Activated CD4-positive, CD25-positive, alpha-beta regulatory T cell treated with anti-CD3 and anti-CD28 coated beads, Interleukin-2, amount 50 U/mL, for 16 hours (primary cell): ENCODE data around the gene NALCN.

Experiments used
- DNase-seq: peaks from one replicate; pipeline ENCODE4 v3.0.0-alpha.2; 2020; ENCODE audit warnings: low read depth, low spot score

Gene NALCN

DNA sequence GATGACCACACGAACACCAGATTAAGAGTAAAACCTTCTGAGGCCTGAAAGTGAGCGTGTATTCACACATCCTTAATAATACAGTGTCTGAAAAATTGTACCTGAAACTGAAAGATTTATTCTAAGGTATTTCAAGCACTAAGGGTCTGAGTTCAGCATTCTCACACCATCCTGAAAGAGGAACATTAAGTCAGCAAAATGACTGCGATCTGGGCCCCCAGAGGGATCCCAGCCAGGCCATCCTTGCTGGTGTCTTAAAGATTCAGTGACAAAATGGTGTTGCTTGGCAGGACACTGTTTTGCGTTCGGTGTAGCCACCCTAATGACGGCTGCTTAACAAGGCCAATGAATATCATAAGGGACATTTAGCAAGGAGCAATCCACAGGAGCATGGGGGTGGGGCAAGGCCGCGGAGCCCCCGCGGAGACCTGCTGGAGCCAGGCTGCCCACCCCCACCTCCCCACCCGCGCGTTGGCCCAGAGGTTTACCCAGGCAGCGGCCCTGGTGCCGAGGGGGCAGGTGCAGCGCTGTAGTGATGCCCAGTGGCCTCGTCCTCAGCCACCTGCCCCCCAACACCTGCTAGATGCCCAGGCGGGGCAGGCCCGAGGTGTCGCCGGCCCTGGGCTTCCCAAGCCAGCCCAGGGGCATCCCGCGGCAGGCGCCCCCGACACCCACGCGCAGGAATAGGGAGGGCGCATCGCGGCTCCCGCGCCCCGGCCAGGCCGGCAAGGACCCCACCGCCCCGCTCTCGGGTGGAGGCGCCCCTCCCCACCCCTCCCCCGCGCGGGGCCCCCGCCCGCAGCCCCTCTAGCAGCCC is 742 bp downstream of the NALCN start:
- DNase-seq, result no peak

- no peak for DNase-seq
Observed at GRCh38 chr13:101412076-101412475, 4.2 kb downstream of the NALCN start.

GRCh38 chr13:101408992-101409656 is 7.2 kb downstream of the NALCN start:
- DNase-seq, result no peak

GRCh38 chr13:101408154-101408553 is 8.2 kb downstream of the NALCN start:
- DNase-seq, result no peak

GRCh38 chr13:101406791-101407190 is 9.5 kb downstream of the NALCN start:
- no peak for DNase-seq

DNA sequence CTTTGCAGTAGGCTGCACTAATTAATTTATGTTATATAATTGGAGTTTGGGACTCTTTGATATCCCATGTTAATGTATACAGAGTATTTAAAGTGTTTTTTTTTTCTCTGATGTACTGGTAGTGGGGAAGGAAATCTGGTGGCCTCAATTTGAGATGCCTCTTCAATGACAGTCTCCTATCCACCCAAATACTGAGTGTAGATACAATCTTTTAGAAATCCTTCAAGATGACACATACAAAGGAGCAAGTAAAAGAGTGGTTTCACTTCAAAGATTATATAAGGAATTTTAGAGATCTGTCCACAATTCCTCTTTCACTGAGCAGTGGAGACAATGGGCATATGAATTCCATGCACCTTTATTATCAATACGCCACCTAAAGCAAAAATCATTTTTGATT is 15.1 kb downstream of the NALCN start:
- DNase-seq, result no peak

DNA sequence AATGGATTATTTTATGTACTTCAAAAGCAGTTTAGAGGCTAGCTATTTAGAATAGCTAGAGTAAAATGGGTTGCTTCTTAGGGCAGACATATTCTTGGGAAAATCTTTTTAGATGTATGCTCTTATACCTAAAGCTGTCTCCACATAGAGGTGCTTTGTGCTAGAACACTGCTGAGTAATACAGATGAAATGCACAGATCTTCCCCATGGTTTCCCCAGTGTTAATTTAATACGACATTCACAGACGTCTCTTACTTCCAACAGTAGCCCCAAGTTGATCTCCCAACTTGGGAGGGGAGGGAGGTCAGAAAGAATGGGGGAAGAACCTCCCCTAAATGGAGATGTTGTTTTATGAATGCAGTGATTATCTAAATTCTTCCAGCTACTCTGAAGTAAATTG is 16.9 kb downstream of the NALCN start:
- no peak for DNase-seq

- no peak for DNase-seq
Observed at GRCh38 chr13:101398920-101399319, 17.4 kb downstream of the NALCN start.

- no peak for DNase-seq
Observed at GRCh38 chr13:101398191-101398590, 18.1 kb downstream of the NALCN start.

DNA sequence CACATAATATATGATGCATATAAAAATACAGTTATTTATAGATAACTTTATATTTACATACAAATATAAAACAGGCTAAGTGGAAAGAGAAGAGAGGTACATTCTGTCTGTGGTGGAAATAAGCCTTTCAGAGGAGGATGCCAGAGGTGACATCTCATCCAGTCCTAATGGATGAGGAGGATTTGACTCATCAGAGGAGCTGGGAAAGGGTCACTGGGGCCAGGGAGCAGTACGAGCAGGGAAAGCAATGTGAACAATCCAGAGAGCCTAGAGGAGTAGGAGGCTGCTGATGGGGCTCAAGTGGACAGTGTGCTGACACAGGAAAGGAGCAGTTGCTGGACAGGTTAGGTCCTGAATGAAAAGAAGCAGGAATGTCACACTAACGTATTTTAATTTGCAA is 18.6 kb downstream of the NALCN start:
- no peak for DNase-seq

DNA sequence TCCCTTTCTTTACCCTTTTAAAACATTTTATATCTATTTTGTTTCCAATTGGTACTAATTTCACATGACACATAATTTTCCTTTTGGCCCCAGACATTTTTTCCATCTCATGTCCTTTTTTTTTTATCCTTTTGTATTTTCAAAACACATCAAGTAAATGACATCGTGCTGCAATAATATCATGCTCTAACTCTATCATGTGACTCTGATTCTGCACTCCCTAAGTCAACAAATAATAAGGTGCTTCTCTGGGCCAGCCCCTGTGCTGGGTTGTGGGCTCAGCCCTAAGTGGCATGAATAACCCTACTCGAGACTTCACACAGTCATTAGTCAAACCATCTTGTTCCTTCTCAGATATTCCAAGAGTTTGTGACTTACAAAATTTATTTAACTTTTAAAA is 21.7 kb downstream of the NALCN start:
- no peak for DNase-seq

DNA sequence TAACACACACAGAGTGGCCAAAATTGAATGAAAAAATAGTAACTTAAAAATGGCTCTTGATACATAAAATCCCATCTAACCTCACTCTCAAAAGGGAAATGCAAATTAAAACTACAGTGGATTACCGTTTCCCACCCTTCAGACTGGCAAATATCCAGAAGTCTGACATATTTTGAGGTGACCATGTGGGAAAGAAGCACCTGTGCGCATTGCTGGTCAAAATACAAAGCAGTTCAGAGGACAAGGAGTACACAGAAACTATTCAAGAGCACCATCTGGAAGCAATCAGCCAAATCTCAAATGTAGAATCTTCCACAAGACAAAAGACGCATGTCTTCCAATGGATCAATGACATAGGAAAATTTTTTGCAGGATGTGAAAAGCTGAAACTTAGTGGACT is 23.2 kb downstream of the NALCN start:
- DNase-seq, result no peak

GRCh38 chr13:101390461-101390860 is 25.8 kb downstream of the NALCN start:
- no peak for DNase-seq

DNA sequence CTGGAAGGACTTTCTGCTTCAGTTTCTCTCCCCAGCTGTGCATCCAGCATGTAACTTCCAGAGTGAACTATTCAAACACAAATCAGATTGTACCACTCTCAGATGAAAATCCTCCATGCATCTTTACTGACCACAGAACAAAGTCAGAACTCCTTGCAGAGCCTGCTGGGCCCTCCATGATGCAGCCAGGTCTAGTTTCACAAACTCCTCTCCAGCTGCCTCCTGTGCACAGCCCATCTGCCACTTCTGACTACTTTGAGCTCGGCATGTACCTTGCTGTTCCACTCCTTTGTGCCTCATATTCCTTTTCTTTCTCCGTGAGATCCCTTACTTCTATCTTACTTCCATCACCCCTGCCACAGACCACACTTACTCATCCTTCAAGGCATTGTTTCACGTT is 31.4 kb downstream of the NALCN start:
- DNase-seq, result no peak

DNA sequence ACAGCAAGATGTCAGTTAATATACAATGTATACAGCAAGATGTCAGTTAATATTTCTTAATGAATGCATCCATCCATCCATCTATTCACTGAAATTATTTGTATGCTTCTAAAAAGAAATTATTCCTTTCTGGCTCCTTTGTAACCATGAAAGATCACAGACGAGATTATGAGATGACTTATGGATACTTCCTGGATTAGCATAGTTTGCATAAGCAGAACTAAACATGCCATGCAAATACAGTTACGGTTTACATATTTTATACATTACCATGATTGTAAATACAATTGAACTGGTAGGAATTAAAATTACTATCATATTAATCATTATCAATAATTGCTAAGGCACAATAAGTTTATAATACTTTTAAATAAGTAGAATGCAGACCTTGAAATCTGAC is 32.7 kb downstream of the NALCN start:
- DNase-seq, result no peak

DNA sequence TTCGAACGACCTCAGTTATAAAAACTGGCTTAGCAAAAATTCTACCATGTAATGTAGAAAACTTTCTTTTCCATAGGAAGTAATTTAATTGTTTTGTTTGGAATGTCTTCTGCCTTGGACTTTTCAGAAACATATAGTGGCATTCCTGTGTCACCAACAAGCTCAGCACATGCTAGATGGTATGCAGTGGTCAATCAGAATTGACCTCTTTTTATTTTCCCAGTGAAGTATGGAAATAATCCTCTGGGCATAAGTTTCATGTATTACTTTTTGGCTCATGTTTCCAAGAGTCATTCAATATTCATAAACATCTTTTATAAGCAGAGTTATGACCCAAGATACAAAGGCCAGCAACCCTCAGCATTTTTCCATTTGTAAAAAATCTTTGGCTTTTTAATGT is 33.6 kb downstream of the NALCN start:
- no peak for DNase-seq

GRCh38 chr13:101382086-101382485 is 34.2 kb downstream of the NALCN start:
- DNase-seq, result no peak

DNA sequence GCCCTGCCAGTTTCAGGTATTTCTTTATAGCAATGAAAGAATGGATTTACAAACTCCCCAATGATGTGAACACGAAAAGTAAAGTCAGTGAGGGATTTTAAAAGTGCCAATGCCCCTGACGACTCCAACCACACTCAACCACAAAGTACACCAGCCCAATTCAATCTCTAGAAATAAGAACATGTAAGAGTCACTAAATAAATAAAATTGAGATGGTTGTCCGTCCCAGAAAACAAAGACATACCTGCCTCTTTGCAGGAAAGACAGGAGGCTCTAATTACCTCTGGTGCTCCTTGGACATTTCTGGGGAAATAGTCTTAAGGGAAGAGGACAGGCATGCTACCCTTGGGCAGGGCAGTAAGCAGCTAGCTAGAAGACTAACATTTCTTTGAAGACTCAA is 55.8 kb downstream of the NALCN start:
- DNase-seq, result no peak

- DNase-seq, result no peak
Observed at GRCh38 chr13:101354895-101355294, 61.4 kb downstream of the NALCN start.

DNA sequence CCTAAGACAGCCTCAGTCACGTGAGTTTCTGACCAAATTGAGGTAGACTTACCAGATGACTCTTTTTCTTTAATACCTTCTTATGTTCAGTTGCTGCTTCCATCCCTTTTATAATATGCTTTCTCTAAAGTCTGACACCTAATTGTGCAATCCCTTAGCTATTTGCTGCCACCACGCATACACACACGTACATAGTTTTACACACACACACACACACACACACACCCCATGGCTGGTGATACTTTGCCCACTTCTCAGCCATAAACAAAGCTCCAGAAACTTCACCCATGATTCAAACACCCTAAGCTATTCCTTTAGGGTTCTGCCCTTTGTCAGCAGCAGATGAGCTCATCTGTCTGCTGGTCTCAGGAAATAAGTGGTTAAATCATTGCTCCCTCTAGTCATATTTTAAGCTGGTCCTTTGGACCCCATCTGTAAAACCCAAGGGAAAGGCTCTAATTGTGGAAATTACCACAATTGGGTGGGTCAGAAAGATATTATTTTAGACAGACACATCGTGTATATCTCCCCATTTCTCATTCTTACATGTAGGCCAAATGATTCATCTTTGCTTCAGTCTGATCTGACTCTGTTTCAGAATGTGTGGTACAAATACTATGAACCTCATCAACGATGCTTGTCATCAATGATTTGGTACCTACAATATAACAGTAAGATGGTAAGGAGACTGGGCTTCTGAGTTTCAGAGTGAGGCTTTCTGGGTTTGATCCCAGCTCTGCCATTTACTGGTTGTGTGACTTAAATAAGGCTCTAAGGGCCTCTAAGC is 69.2 kb downstream of the NALCN start:
- no peak for DNase-seq

DNA sequence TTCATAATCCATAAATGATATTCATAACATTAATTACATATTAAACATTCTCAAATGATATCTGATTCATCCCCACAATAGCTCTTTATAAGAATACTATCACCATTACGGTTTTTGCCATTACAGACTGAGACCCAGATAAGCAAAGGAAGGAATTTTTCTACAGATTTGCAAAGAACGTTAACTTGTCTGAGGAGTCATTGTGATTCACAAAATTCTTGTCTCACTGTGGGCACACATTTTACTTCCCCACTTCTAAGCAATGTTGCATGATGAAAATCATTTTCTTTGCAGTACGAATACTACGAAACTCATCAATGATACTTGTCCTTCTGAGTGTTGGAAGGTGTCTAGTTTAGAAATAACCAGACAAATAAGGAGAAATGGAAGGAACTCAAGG is 70.1 kb downstream of the NALCN start:
- DNase-seq, result no peak

- DNase-seq, result no peak
Observed at GRCh38 chr13:101343128-101343787, 73.0 kb downstream of the NALCN start.
